ENCODE data around the gene SRGAP1. TPM values are rescaled to one million over a fixed set of nuclear protein-coding genes. Genes with fewer than 3 reads are reported as not detected.

The SRGAP1 gene
- total and polyA plus RNA-seq, 2 of the 8 experiments (the other 6 are each of a cell fraction or from before 2014, with no cell fraction given): 3.2 to 7.3 TPM

DNA sequence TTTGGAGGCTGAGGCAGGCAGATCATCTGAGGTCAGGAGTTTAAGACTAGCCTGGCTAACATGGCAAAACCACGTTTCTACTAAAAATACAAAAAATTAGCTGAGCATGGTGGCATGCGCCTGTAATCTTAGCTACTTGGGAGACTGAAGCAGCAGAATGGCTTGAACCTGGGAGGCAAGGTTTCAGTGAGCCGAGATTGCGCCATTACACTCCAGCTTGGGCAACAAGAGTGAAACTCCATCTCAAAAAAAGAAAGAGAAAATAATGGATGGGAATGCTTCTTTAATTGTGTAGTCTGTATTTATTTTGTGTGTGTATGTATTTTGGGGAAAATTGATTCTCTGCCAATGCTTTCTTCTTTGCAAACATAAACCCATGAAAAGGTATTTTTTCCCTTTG lies 32.5 kb downstream of the SRGAP1 start:
- Histone ChIP-seq H2BK120ac (replicated peaks; ENCODE audit: low read depth, low read length) (no peak overlapping the region), H3K27me3 (replicated peaks in 1 of 4; ENCODE audit: control insufficient read depth in 3 of 4, extremely low read depth in 1 of 4, insufficient read depth in 3 of 4, low read length in 3 of 4) (no peaks in the 10 kb centered on the region), H2AK5ac (ENCODE audit: low read depth, low read length) (no peak overlapping the region), H3K9ac (replicated peaks in 1 of 4; ENCODE audit: extremely low read depth in 1 of 4, low read depth in 3 of 4, low read length in 3 of 4) (no peak overlapping the region), H2BK15ac (ENCODE audit: low read length) (no peak overlapping the region), H4K5ac (ENCODE audit: insufficient read length, low read depth, low read length) (no peak overlapping the region), H3K18ac (ENCODE audit: extremely low read depth, low read length) (no peak overlapping the region), H3K14ac (ENCODE audit: insufficient read length) (no peak overlapping the region), H4K8ac (ENCODE audit: extremely low read depth, insufficient read depth, low read length) (no peak overlapping the region), H3K79me1 (ENCODE audit: low read depth, low read length) (peaks cover 4% of the 10 kb centered on the region; the same call in 1 of the 2 replicates), H2AFZ (ENCODE audit: low read length) (no peak overlapping the region), H3K23me2 (ENCODE audit: low read depth, low read length) (no peaks in the 10 kb centered on the region), H4K91ac (replicated peaks; ENCODE audit: insufficient read length, low read length) (no peak overlapping the region), H3K79me2 (ENCODE audit: control insufficient read depth in 1 of 2, insufficient read depth in 2 of 2, low read length in 2 of 2) (no peaks in the 10 kb centered on the region; a peak in 1 of 4 replicates), H3K36me3 (ENCODE audit: control insufficient read depth in 2 of 4, insufficient read depth in 4 of 4, low read length in 3 of 4) (no peaks in the 10 kb centered on the region), H2BK12ac (ENCODE audit: low read depth, low read length) (no peak overlapping the region), H3K4me1 (replicated peaks in 1 of 4; ENCODE audit: control insufficient read depth in 3 of 4, insufficient read depth in 4 of 4, low read length in 3 of 4) (no peaks in the 10 kb centered on the region), H3K4me2 (ENCODE audit: insufficient read depth in 1 of 2, low read depth in 2 of 2, low read length in 2 of 2) (no peak overlapping the region), H3K4ac (replicated peaks; ENCODE audit: insufficient read length, low read depth, low read length) (no peak overlapping the region), H2BK5ac (ENCODE audit: low read depth, low read length) (no peak overlapping the region), H3K9me3 (ENCODE audit: insufficient read depth in 2 of 2, low read depth in 1 of 2, low read length in 1 of 2) (no peaks in the 10 kb centered on the region), H2BK20ac (ENCODE audit: low read length) (no peak overlapping the region), H3K56ac (replicated peaks; ENCODE audit: insufficient read length, low read depth, low read length) (no peak overlapping the region), H3K23ac (ENCODE audit: insufficient read length) (no peak overlapping the region), H4K20me1 (replicated peaks in 1 of 2; ENCODE audit: control insufficient read depth in 1 of 2, insufficient read depth in 2 of 2, low read length in 2 of 2) (no peaks in the 10 kb centered on the region), H3K27ac (ENCODE audit: low read depth, low read length) (no peak overlapping the region), H3K4me3 (ENCODE audit: extremely low read depth in 1 of 4, insufficient read depth in 2 of 4, low read depth in 3 of 4, low read length in 4 of 4) (no peak overlapping the region)
- no peak for TF ChIP-seq POLR2A (IDR thresholded peaks at IDR 0.05; ENCODE audit: control extremely low read depth in 1 of 2, low read depth in 2 of 2, low read length in 2 of 2)
- 0 out of 2 replicates have a peak, but pooled peaks have one; percentile 34 for TF ChIP-seq CEBPB (IDR thresholded peaks at IDR 0.05; ENCODE audit: low read depth, low read length)
- FAIRE-seq: no peak
- ChIA-PET POLR2A (ENCODE audit: partially characterized antibody) (no interaction called here), CTCF (ENCODE audit: partially characterized antibody) (interaction anchor here (1.2 kb wide), 1 partner anchor 12 kb away, joined by 3 read pairs; no protein-coding TSS in a partner anchor)
- no peak for DNase-seq (ENCODE audit: low read depth in 1 of 2, low spot score in 2 of 2)
- WGBS, 2 experiments (ENCODE audit: extremely low coverage in 1 of 2, insufficient coverage in 1 of 2, insufficient read length in 1 of 2, insufficient replicate concordance in 2 of 2, low coverage in 1 of 2, low lambda C conversion rate in 2 of 2, missing lambda C conversion rate in 1 of 2): 87% methylated on average over 4 of the region's 4 CpGs; no CpG with 5 or more reads in 1 of the 2 experiments
